HG02571 (cell line): ENCODE data around the gene MED10.
"Not testable (repeated sequence)": the region's sequence is repeated elsewhere in the genome, so short reads cannot be mapped to it uniquely, and the experiment has no call there.

Experiments used
- ATAC-seq: cut with Tn5 transposase; IDR thresholded peaks from one replicate; pipeline ENCODE4 v1.9.1; 2021; ENCODE audit warnings: mild to moderate bottlenecking, moderate library complexity; ENCODE audit not compliant: unreplicated experiment

Gene MED10

DNA sequence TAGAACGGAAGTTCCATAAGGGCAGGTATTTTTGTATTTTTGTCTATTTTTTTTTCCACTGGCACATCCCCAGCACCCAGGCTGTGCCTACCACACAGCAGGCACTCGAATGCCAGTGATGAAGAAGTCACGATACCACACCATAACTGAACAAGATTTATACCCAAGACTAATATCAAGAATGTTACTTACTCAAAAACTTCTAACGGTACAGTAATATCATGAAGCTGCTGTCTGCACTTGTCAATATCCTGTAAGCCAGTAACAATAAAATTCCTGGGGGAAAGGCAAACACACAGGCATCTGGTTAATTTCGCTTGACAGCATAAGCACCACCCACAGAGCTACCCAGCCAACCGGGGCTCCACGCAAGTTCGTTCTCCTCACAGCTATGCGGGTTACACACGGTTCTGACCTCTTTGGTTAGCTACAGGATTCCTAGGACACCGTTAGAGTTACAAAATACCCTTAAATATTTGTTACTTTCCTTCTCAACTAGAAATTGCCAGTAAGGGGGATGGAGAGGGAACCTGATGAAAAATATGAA lies 1.3 kb downstream of the MED10 start:
- no peak for ATAC-seq

DNA sequence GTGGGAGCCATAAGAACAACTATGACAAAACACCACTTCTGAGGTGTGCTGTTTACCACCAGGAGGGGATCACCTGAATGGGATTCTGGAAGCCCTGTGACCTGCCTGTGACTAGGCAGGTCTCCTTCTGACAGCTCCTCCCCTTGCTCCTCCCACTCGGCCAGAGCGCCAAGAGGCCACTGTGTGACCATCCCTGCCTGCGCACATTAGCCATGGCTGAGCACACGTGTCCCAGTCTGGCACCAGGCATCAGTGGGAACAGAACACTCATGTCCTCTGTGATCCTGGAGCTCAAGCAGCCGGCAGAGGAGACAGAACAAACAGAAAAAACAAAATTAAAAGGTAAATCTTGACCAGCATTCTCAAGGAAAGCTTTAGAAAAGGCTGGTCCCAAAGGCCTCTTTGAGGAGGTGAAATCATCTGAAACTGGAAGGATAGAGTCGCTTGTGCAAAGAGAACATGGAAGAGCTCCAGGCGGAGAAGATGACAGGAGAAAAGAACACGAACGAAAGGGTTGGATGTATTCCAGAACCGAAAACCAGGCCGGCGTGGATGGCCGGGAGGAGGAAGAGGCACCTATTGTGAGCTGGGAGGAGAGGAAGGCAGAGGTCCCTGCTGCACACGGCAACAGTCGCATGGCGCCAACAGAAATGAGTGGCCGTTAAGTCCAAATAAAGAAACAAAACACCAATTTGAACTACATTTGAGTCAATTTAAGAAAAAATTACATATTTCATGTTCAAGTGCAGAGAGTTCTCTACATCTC lies 5.1 kb downstream of the MED10 start:
- no peak for ATAC-seq

DNA sequence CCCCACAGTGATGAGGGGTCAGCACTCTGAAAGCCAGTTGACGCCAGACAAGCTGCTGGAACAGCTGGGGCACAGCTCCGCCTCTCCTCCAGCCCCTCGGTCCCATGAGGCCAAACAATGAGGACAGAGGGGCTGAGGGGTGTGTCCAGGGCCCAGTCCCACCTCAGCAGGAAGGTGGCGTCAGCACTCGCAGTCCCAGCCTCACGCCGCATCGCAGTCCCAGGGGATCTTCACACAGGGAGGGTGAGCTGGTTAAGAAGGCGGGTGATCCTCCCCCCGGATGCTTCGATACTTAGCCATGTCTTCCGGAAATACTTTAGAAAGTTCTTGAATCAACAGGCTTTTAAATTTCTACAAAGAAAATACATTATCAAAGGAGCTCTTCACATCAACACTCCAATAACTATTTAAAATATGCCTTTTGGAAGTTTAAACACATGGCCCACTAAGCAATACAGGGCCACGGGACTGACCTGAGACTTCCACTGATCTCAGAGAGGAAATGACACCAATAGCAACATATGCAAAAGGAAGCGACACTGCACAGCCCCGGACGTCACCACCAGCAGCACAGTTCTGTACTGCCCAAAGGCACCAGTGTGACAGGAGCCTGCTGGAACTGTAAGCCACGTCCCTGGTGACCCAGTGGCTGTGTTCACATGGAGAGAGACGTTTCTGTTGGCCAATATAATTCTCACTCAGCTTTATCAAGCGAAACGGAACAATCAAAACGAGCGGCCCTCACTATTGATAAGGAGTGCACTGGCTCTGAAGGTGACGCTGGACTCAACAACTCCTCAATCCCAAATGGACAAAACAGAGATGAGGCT lies 5.9 kb downstream of the MED10 start:
- ATAC-seq: no peak

DNA sequence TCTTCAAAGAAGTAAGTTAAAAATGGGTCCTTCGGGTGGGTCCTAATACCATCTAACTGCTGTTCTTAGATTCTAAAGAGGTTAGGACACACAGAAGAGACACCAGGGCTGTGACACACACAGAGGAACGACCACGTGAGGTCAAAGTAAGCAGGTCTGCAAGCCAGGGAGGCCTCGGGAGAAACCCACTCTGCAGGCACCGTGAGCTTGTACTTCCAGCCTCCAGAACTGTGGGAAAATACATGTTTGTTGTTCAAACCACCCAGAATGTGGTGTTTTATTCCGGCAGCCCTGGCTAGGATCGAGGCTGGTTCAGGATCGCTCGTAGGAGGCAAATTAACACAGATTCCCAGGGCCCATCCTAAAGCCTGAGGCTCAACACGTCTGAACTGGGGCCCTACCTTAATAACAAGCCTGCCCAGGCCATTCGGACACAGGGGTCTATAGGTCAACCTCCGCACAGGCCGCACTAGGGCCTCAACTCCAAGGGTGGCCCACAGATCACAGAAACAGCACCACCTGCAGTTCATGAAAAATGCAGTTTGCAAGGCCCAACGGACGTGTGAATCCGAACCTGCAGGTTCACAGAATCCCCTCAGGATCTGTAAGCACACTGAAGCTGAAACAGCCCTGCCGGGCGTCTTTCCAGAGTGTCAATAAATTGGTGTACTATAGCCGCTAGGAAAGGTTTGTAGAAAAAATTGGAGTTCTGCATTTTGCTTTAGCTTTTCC lies 7.1 kb downstream of the MED10 start:
- no peak for ATAC-seq

DNA sequence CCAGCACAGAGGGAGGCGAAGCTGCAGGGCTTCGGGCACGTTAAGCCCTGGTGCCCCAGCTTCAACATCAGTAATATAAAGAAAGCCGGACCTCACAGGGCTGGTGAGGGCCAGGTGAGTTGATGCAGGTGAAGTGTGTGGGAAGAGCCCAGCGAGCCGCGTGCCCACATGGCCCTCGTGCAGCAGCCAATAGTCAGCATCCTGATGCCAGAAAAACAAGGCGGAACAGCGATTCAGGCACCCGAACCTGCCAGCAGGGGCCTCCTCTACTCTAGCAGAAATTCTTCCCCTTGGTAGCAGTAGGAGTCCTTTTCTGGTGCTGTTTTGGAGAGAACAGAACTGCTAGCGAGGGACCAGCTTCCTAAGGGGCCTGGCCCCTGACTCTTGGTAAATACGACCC lies 7.8 kb downstream of the MED10 start:
- no peak for ATAC-seq

DNA sequence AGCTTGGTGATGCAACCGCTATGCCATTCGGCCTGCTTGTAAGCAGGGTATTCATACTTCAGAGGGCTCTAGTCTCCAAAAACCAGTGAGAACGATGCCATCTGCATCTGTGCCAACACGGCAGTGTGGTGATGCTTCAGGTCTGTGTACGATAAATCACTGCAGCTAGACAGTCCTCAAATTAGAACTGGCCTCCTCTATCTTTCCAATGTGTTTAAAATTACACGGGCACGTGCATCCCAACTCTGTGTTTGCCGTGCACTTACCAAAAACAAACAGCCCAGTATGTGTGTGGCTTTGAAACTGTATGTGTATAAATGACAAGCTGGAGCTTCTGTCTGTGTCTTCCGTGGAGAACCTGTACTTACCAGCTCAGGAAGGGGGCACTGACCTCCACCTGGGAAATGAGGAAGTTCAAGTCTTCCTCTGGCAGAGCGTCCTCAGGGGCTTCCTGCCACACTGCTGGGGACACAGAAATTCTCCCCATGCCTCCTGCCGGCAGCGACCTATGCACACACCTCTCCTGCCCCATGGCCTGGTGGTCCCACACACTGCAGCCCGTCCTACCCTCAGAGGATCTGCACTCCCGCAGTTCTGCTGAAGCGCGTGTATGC lies 12.3 kb downstream of the MED10 start:
- ATAC-seq: no peak

DNA sequence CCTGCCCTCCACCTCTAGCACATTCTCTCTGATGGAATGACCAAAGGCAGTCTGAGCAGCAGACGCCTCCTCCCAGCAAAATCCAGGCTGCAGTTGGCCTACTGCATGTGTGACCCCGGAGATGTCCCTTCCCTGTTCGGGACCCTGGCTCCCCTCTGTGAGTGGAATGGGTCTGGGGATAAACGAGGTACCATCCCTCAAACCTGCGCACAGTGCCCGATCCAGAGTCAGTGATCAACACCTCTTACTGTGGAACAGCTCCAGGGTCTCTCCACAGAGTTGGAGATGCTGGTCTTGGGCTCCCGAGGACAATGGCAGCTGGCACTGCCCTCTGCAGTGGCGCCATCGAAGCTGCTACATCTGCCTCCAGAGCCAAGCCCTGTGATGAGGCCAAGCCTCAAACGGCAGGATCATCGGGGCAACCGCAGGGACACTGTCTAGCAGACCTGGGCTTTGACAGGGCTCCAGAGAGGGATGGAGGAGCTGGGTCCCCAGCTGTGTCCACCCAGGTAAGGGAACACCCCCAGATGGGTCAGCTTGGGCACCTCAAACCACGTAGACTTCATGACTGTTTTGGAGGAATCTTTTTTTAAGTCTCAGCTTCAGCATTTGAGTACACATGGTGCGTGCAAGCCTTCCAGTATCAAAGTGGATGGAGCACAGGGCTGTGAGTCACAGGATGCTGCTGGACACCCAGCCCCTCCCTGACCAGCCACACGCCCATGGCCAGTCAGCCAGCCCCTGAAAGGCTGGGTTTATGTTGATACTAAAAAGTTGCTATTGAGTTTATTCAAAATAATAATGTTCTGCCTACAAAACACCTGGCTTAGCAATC lies 13.0 kb downstream of the MED10 start:
- ATAC-seq: no peak

DNA sequence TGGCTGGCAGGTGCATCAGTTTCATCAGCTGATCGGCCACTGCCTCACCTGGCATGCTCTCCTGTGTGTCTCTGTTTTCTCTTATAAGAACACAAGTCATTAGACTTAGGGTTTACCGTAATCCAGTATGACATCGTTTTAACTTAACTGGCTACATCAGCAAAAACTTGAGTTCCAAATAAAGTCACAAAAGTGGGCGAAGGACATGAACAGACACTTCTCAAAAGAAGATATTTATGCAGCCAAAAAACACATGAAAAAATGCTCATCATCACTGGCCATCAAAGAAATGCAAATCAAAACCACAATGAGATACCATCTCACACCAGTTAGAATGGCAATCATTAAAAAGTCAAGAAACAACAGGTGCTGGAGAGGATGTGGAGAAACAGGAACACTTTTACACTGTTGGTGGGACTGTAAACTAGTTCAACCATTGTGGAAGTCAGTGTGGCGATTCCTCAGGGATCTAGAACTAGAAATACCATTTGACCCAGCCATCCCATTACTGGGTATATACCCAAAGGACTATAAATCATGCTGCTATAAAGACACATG lies 14.8 kb downstream of the MED10 start:
- ATAC-seq: not testable (repeated sequence)

DNA sequence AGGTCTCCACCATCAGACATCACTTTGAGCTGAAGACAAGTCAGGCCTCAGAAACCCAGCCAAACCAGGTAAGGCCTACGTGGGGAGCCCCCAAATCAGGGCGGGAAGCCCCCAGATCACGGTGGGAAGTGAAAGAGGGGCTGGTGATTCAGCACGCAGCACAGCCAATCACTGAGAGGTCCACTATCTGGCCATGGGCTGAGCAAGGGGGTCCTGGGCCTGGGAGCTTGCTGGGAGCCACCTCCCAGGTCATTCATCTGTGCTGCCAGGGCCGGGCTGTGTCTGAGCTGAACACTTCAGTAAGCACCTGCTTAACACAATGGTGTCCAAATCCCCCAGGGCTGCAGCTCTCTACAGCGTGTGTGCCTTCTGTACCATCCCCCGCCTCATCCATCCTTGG lies 15.5 kb downstream of the MED10 start:
- ATAC-seq: no peak

DNA sequence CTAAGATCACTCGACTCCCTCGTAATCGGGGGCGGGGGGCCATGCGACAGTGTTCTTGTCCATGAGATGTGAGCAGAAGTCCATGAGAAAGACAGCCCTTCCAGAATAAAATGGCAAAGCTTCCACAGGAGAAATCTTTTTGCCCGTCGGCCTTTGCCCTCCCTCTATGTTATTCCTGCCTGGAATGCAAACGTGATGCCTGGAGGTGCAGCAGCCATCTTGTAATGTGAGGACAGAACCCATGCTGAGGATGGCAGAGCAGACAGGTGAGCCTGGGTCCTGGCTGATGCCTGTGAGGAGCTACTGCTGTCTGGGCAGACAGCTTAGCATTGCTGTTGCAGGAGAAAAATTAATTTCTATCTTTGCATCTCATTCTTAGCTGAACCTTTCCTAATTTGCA lies 17.2 kb downstream of the MED10 start:
- no peak for ATAC-seq

DNA sequence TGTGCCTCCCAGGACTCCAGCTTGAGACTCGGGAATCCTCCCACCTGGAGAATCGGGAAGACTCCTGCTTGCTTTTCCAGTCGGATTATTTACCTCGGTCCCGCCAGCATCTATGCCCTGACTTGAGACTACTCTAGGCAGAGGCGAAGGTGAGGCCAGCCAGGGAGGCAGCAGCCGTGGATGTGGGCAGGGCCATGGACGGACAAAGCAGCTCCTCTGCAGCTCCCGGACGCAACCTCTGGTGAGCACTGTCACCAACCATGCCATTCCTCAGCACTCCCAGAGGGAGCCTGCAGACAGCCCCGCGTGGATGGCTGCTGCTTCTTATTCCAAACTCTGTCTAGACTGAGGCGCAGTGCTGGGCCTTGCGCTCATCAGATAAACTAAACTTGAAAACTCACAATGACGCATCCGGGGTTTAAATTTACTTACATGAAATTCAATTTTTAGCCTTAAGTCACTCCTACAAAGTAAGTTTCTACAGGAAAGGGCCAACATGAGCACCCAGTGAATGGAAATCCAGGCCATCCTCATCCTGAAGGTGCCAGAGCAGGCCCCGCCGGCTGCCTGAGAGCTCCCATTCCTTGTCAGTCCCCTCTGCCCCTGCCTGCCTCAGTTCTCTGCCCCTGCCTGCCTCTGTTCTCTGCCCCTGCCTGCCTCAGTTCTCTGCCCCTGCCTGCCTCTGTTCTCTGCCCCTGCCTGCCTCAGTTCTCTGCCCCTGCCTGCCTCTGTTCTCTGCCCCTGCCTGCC lies 17.8 kb downstream of the MED10 start:
- no peak for ATAC-seq

DNA sequence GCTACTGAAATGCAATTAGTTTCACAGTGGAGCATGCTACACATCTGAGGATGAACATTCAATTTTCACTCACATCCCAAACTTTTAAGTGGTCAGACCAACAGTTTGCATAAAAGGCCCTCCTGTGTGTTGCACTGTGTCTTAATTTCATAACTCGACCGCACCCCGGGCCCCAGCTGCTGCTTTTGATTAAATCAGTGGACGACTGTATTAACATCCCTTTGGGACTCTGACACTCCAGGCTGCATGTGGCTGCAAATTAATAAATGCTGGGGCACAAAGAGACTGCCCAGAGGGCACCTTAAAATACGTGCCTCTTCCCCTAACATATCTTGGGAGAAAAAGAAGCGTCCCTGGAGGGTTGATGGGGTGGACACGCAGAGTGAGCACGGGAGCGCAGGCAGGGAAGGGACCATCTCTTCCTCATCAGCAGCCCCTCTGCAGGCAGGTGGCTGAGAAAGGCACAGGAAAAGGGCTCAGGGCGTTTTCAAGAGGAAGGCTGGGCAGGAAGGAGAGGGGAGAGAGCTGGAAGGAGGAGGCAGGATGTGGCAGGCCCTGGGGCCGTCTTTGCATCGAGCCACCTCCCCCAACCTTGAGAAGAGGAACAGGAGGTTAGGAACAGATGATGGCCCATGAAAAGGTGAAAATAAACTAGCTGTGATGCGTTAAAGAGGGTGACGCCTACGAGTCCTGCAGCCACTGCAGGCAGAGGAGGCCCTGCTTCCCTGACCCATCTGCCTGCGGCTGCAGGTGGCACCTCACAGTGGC lies 18.6 kb downstream of the MED10 start:
- no peak for ATAC-seq

DNA sequence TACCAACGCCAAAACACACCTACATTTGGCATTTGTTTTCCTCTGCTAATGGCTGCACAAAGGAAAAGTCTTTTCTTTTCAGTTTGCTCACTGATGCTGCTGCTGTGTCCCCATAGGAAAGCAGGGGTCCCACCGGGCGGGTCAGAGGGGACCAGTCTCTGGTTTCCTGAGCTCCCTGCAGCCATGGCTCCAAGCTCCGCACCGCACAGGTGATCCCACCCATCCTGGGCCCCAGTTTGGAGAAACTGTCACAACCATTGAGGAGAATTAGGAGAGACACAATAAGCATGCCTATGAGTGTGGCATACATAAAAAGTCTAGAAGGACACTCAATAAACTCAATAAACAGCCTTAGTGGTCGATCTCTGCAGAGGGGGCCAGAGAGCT lies 19.9 kb downstream of the MED10 start:
- no peak for ATAC-seq

DNA sequence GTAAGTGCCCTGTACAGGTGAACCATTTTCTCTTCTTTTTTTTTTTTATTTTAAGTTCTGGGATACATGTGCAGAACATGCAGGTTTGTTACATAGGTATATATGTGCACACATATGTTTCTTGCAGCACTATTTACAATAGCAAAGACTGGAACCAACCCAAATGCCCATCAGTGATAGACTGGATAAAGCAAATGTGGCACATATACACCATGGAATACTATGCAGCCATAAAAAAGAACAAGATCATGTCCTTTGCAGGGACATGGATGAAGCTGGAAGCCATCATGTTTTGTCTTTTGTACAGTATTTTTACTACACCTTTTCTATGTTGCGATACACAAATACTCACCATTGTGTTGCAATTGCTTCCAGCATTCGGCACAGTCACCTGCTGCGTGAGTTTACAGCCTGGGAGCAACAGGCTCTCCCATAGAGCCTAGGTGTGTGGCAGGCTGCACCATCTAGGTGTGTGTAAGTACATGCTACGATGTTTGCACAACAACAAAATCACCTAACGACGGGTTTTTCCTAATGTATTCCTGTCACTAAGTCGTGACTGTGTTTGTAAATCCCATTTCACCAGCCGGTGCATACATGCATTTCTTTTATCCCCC lies 20.4 kb downstream of the MED10 start:
- ATAC-seq: not testable (repeated sequence)

DNA sequence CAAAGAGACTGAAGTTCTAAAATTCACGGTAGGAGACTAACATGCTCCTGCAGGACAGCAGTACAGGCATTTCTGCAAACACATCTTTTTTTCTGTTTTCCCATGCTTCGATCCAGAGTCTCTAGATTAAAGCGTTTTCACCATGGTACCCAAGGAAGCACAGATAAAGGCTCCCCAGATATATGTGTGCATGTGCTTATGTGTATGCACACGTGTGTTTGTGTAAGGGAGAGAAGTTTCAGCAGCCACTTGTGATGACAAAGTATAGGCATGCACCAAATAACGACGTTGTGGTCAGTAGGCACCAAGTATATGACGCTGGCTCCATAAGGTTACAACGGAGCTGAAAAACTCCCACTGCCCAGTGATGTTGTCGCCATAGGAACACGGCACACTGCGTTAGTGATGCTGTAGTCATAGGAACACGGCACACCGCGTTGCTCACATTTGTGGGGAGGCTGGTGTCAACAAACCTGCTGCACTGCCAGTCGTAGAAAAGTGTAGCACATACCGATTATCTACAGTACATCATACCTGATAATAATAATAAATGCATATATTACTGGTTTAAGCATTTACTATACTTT lies 21.7 kb downstream of the MED10 start:
- no peak for ATAC-seq

DNA sequence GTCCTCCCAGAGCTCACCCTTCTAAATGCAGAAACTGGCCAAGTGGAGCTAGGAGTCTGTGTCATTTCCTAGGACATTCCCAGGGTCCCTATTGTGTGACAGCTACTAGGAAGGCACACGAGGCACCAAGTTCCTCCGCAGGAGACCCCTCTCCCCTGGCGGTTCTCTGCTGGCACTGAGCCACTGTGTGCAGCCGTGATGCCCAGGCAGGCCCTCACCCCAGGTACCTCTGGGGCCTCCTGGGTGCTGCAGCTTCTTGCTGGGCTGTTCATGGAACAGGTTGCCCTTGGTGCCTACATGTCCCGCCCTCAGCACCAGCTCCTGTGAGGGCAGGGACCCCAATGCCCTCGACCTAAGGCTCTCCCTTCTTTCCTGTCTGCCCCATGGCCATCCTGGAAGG lies 23.1 kb downstream of the MED10 start:
- ATAC-seq: no peak

DNA sequence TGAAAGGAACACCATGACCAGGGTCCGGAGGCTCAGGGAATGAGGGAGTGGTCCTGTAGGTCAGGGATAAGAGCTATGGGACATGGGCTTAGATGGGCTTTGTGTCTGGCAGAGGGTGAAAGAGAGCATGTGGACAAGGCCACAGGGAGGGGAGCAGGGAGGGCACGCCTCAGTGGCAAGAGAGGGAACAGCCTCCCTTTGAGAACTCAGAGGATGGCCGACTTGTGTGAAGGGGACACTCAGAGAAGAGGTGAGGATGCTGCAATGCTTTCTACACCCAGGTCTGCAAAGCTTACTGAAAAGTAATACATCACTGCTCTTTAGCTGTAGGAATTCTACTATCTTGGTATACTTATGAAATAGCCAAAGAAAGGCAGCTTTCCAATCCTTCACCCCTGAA lies 23.5 kb downstream of the MED10 start:
- no peak for ATAC-seq
